D721Med (cell line): ENCODE results near the gene PDLIM7.

Experiments used
- DNase-seq: peaks from one replicate; pipeline ENCODE4 v3.0.0; 2011; ENCODE audit warnings: low spot score; ENCODE audit not compliant: insufficient read length
- FAIRE-seq: peaks from 2 replicates; lab custom pipeline; 2011; peaks lifted over from hg19 to GRCh38; lab: Jason Lieb, UNC
- CTCF ChIP-seq: IDR thresholded peaks from 2 replicates; pipeline ENCODE4 v1.5.1; 2012; ENCODE audit warnings: mild to moderate bottlenecking, control low read depth; ENCODE audit not compliant: insufficient read depth; ENCODE audit errors: missing control alignments

PDLIM7 gene

DNA sequence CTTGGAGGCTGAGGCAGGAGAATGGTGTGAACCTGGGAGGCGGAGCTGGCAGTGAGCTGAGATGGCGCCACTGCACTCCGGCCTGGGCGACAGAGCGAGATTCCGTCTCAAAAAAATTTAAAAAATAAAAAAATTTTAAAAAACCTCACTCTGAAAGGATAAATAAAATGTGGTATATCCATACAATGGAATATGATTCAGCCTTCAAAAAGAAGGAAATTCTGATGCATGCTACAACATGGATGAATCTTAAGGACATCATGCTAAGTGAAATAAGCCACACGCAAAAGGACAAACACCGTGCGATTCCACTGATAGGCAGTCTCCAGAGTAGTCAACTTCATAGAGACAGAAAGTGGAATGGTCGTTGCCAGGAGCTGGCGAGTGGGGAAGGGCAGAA lies 32.4 kb downstream of the PDLIM7 start:
- TF ChIP-seq CTCF, result no peak
- DNase-seq (no peak), FAIRE-seq (no peak)

DNA sequence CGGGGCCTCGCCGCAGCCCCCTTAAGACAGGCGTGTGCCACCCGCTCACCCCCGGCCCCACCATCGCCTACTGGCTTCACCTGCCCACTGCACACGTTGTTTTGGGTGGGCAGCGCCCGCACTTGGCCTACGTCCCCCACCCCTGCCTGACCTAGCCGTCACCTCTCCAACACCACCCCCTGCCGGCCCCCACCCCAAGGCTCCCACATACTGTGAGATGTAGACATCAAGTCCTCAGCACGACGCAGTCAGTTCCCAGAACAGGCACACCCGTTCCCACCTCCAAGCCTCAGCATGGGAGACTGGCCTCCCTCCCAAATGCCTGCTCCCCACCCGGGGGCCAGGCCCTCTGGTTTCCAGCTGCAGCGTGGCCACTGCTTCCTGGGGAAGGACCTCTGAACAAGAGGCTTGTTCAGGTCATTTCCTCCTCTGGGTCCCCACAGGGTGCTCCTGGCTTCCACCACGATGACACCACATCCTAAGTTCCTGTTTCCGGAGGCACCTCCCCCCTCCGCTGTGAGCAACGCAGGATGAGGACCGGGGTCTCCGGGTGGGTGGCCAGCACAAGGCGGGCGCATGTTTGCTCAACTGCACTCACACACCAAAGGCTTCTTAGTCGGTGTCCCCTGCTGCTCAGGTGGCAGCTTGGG lies 35.3 kb downstream of the PDLIM7 start:
- no peak for DNase-seq
- FAIRE-seq, result no peak
- TF ChIP-seq CTCF, result no peak

GRCh38 chr5:177459819-177460628 lies 37.4 kb downstream of the PDLIM7 start:
- TF ChIP-seq CTCF, result no peak
- DNase-seq (no peak), FAIRE-seq (no peak)

DNA sequence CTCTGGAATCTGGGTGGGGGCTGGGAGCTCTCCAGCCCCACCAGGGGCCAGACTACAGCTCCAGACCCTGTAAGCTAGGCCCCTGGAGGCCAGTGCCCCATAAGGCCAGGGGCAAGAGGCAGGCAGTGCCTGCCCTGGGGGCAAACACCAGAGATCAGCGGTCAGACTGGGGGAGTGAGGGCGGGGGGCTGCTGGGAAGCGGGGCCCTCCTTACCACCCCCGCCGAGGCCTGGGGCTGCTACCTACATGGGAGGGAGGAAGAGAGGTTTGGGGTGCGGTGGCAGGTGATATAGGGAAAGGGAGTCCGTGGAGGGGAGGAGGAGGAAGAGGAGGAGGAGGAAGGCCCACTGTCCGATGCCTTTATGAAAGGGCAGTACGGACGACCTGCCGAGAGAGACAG lies 38.0 kb downstream of the PDLIM7 start:
- no peak for TF ChIP-seq CTCF
- FAIRE-seq, result no peak
- DNase-seq, result no peak

- no peak for TF ChIP-seq CTCF
Observed at GRCh38 chr5:177458912-177459350, 38.5 kb downstream of the PDLIM7 start.

GRCh38 chr5:177457852-177458681 lies 39.3 kb downstream of the PDLIM7 start:
- no peak for FAIRE-seq
- no peak for DNase-seq
- no peak for TF ChIP-seq CTCF

More at GRCh38 chr5:177458912-177459350, 38.5 kb downstream of the PDLIM7 start:
- no peak for FAIRE-seq
- no peak for DNase-seq
